ENCODE results near the gene MRTFB. TPM values are rescaled to one million over a fixed set of nuclear protein-coding genes. Genes with fewer than 3 reads are reported as not detected.

Gene MRTFB
- total RNA-seq, 1 experiment from 2014 or later = 30.0 TPM

DNA sequence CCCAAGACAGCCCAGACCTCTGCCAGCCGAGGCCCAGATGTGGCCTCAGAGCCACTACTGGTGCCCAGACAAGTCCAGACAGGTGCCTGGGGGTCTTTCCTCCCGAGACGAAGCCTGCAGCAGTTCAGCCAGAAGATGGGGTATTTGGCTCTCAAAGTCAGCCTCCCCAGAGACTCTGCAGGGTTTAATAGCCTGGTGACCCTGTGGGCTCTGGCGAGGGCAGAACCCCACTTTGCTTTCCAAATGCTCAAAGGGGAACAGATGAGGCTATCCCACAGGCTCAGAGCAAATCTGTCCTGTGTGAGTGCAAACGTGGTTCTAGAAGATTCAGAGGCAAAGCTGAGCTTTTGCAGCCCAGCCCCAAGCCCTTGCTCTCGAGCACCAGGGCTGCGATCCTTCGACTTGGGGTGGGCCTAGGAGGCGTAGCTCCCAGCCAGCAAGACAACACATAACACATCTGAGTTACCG is 236.0 kb downstream of the MRTFB start:
- ChIA-PET POLR2A (interaction anchor here (0.7 to 3.4 kb wide), 5 partner anchors 14 to 220 kb away, joined by 3 to 19 read pairs (median 4); no protein-coding TSS in a partner anchor), CTCF (interaction anchor here (0.7 to 3.2 kb wide), 3 partner anchors 214 to 384 kb away, joined by 3 to 8 read pairs (median 7); no protein-coding TSS in a partner anchor)
- Mint-ChIP-seq H3K4me1 (ENCODE audit: insufficient read depth, unreplicated experiment) (peaks cover 57% of the 10 kb centered on the region), H3K9me3 (ENCODE audit: unreplicated experiment) (no peaks in the 10 kb centered on the region), H3K27me3 (ENCODE audit: insufficient read depth, unreplicated experiment) (no peaks in the 10 kb centered on the region), H3K36me3 (ENCODE audit: insufficient read depth, unreplicated experiment) (peaks cover 27% of the 10 kb centered on the region), H3K4me3 (ENCODE audit: unreplicated experiment) (peak overlapping the region; percentile 16), H3K27ac (ENCODE audit: low read depth, unreplicated experiment) (peak overlapping the region; percentile 94)
- intact Hi-C loops (cut with micrococcal nuclease) = no loop called here
- TF ChIP-seq, protein P1, sequence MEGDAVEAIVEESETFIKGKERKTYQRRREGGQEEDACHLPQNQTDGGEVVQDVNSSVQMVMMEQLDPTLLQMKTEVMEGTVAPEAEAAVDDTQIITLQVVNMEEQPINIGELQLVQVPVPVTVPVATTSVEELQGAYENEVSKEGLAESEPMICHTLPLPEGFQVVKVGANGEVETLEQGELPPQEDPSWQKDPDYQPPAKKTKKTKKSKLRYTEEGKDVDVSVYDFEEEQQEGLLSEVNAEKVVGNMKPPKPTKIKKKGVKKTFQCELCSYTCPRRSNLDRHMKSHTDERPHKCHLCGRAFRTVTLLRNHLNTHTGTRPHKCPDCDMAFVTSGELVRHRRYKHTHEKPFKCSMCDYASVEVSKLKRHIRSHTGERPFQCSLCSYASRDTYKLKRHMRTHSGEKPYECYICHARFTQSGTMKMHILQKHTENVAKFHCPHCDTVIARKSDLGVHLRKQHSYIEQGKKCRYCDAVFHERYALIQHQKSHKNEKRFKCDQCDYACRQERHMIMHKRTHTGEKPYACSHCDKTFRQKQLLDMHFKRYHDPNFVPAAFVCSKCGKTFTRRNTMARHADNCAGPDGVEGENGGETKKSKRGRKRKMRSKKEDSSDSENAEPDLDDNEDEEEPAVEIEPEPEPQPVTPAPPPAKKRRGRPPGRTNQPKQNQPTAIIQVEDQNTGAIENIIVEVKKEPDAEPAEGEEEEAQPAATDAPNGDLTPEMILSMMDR (IDR thresholded peaks at IDR 0.05; ENCODE audit: unreplicated experiment) = no peak
- no peak for DNase-seq (ENCODE audit: unreplicated experiment)
- BruUV-seq (replicated peaks) = no TSS peak

DNA sequence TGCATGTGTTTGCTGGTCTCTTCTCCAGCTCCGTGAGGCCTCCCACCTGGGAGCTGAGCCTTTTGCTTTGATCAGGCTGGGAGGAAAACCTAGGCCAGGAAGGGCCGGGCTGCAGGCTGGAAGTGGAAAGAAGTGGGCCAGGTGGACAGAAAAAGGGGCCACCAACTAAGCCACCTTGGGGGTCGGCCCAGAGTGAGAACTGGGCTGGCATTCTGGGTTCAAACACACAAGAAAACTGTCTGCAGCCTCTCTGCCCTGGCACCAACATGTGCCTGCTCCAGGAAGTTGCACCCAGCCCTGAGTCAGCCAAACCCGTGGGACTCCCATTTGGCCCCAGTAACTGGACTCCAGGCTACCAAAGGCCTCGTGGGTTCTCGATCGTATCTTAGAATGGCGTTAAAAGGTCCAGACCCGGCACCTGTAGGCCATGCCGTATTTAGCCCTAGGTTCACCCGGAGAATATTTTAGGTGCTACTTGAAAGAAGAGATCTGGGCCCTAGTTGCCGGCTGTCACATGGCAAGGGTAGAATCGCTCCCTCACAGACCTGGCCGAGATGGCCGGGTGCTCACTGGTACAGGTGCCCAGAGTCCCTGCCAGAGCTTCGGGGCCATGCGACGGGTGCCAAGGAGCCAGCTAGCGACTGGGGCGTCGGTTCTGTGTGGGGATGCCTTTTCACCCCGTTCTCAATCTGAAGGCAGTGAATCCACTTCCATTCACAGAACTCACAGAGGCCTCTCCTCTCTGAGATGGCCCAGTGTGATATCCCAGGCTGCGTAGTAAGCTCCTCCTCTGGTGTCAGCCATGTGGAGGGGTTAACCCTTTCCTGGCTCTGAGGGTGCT is 236.6 kb downstream of the MRTFB start:
- ChIA-PET POLR2A (interaction anchor here (0.7 to 1.6 kb wide), 5 partner anchors 13 to 189 kb away, joined by 3 to 5 read pairs (median 4); no protein-coding TSS in a partner anchor), CTCF (interaction anchor here (0.6 to 3.2 kb wide), 6 partner anchors 180 to 385 kb away, joined by 3 to 8 read pairs (median 4); no protein-coding TSS in a partner anchor)
- Mint-ChIP-seq H3K36me3 (ENCODE audit: insufficient read depth, unreplicated experiment) (peaks cover 28% of the 10 kb centered on the region), H3K4me3 (ENCODE audit: unreplicated experiment) (peak overlapping the region; percentile 66), H3K27me3 (ENCODE audit: insufficient read depth, unreplicated experiment) (no peaks in the 10 kb centered on the region), H3K9me3 (ENCODE audit: unreplicated experiment) (no peaks in the 10 kb centered on the region), H3K4me1 (ENCODE audit: insufficient read depth, unreplicated experiment) (peaks cover 57% of the 10 kb centered on the region), H3K27ac (ENCODE audit: low read depth, unreplicated experiment) (peak overlapping the region; percentile 94)
- BruUV-seq (replicated peaks) = TSS peak; percentile 81
- DNase-seq (ENCODE audit: unreplicated experiment) = peak; percentile 80
- intact Hi-C loops (cut with micrococcal nuclease) = no loop called here
- TF ChIP-seq, protein P1 (IDR thresholded peaks at IDR 0.05; ENCODE audit: unreplicated experiment) = no peak

- intact Hi-C loops (cut with micrococcal nuclease) = no loop called here
- Mint-ChIP-seq H3K27me3 (ENCODE audit: insufficient read depth, unreplicated experiment) (no peaks in the 10 kb centered on the region), H3K4me1 (ENCODE audit: insufficient read depth, unreplicated experiment) (peaks cover 61% of the 10 kb centered on the region), H3K36me3 (ENCODE audit: insufficient read depth, unreplicated experiment) (peaks cover 28% of the 10 kb centered on the region), H3K4me3 (ENCODE audit: unreplicated experiment) (peak overlapping the region; percentile 66), H3K9me3 (ENCODE audit: unreplicated experiment) (no peaks in the 10 kb centered on the region), H3K27ac (ENCODE audit: low read depth, unreplicated experiment) (peak overlapping the region; percentile 94)
- ChIA-PET POLR2A (interaction anchor here (1.0 to 1.3 kb wide), 2 partner anchors 54 to 102 kb away, joined by 3 to 4 read pairs; no protein-coding TSS in a partner anchor), CTCF (interaction anchor here (0.6 to 3.2 kb wide), 5 partner anchors 180 to 385 kb away, joined by 3 to 10 read pairs (median 5); no protein-coding TSS in a partner anchor)
- no TSS peak for BruUV-seq (replicated peaks)
- no peak for DNase-seq (ENCODE audit: unreplicated experiment)
- TF ChIP-seq, protein P1 (IDR thresholded peaks at IDR 0.05; ENCODE audit: unreplicated experiment) = no peak
These were observed 237.2 kb downstream of the MRTFB start for GRCh38 chr16:14308368-14308723.

All from MCF 10A (cell line).